GM12878 (cell line): ENCODE data around the gene DNAJB2. TPM values are rescaled to one million over a fixed set of nuclear protein-coding genes. Genes with fewer than 3 reads are reported as not detected.

Experiments
- ATAC-seq: fragments of 200-7000 bp; cut with Tn5 transposase; 3 replicates; pipeline ENCODE4 v1.9.1; 2020; ENCODE audit warnings: mild to moderate bottlenecking, moderate library complexity
- Bru-seq: library from RNA; stranded (reverse); fragments of 400-500 nt; gene quantifications from one replicate; lab custom pipeline; 2021; lab: Mats Ljungman, UMichigan
- BruChase-seq, 2 experiments: library from RNA; stranded (reverse); fragments of 400-500 nt; gene quantifications; one replicate each; lab custom pipeline; 2021; lab: Mats Ljungman, UMichigan
- BruUV-seq: library from RNA; stranded (reverse); fragments of 400-500 nt; replicated peaks from 2 replicates; lab custom pipeline; 2021; lab: Mats Ljungman, UMichigan
- CTCF ChIA-PET: fragments of 300-600 bp; sonication (Branson Sonifier 250); formaldehyde crosslinking; extraction: SDS; loops from one replicate; lab custom pipeline; 2021; ENCODE audit warnings: inconsistent platforms; lab: Yijun Ruan, JAX
- POLR2A ChIA-PET: fragments of 350-600 bp; formaldehyde crosslinking; extraction: SDS; loops from one replicate; lab custom pipeline; 2021; ENCODE audit warnings: inconsistent platforms; lab: Charles Lee
- RAD21 ChIA-PET: fragments of 300-600 bp; sonication (Branson Sonifier 250); formaldehyde crosslinking; loops from one replicate; lab custom pipeline; 2023; ENCODE audit warnings: antibody characterized with exemption; ENCODE audit not compliant: unreplicated experiment; lab: Charles Lee
- SMC1A ChIA-PET: fragments of 300-600 bp; sonication (Branson Sonifier 250); formaldehyde crosslinking; loops from one replicate; lab custom pipeline; 2023; ENCODE audit not compliant: unreplicated experiment, uncharacterized antibody; lab: Charles Lee
- DNase-seq: peaks from one replicate; pipeline ENCODE4 v3.0.0-alpha.2; 2011; ENCODE audit warnings: low read depth, low spot score
- FAIRE-seq: peaks from 3 replicates; lab custom pipeline; 2011; peaks lifted over from hg19 to GRCh38; lab: Jason Lieb, UNC
- H2AFZ ChIP-seq: 2 replicates; pipeline ENCODE4 v1.6.0; 2011; ENCODE audit warnings: low read depth, low read length, control low read depth; ENCODE audit not compliant: control insufficient read depth
- H3K27ac ChIP-seq: 2 replicates; pipeline ENCODE4 v1.5.1; 2011; ENCODE audit warnings: control low read depth; ENCODE audit not compliant: control insufficient read depth, insufficient read depth
- H3K27me3 ChIP-seq, 2 experiments: replicated peaks in 1 of 2; 2 replicates each; pipeline versions ENCODE4 v1.6.0 to v1.6.1; 2011; ENCODE audit warnings: low read length in 1 of 2; ENCODE audit not compliant: control insufficient read depth in 2 of 2, insufficient read depth in 2 of 2
- H3K36me3 ChIP-seq, 2 experiments: 2 replicates each; pipeline ENCODE4 v1.5.1; 2011; ENCODE audit warnings: low read length in 1 of 2; ENCODE audit not compliant: control insufficient read depth in 2 of 2, insufficient read depth in 2 of 2
- H3K4me1 ChIP-seq: 2 replicates; pipeline ENCODE4 v1.6.1; 2011; ENCODE audit warnings: mild to moderate bottlenecking, low read length, moderate library complexity, mixed read lengths; ENCODE audit not compliant: control insufficient read depth, insufficient read depth
- H3K4me2 ChIP-seq: 2 replicates; pipeline ENCODE4 v1.6.0; 2011; ENCODE audit warnings: control low read depth; ENCODE audit not compliant: control insufficient read depth, insufficient read depth
- H3K4me3 ChIP-seq: fragments of 200-600 bp; sonication (generic); 2 replicates; pipeline ENCODE4 v1.5.1; 2016
- H3K79me2 ChIP-seq: 2 replicates; pipeline ENCODE4 v1.6.0; 2011; ENCODE audit warnings: low read length; ENCODE audit not compliant: control insufficient read depth, insufficient read depth
- H3K9ac ChIP-seq: 2 replicates; pipeline ENCODE4 v1.8.0; 2011; ENCODE audit warnings: low read length, control low read depth, mixed read lengths; ENCODE audit not compliant: control insufficient read depth, insufficient read depth
- H3K9me3 ChIP-seq: replicated peaks from 3 replicates; pipeline ENCODE4 v1.5.1; 2011; ENCODE audit warnings: mild to moderate bottlenecking, low read length; ENCODE audit not compliant: control insufficient read depth, insufficient read depth
- H4K20me1 ChIP-seq: 2 replicates; pipeline ENCODE4 v1.6.0; 2011; ENCODE audit not compliant: control insufficient read depth, insufficient read depth
- BHLHE40 ChIP-seq, 2 experiments: fragments of 450-650 bp in 1 of 2; IDR thresholded peaks; 2 replicates each; pipeline ENCODE4 v1.6.1; 2011 to 2017; ENCODE audit warnings: low read depth in 2 of 2, borderline replicate concordance in 1 of 2, improper control_type of control experiment in 1 of 2, low read length in 1 of 2, mild to moderate bottlenecking in 1 of 2
- CEBPB ChIP-seq, 2 experiments: fragments of 150-350 bp in 1 of 2; IDR thresholded peaks; 2 replicates each; pipeline ENCODE4 v1.6.1; 2012 to 2014; ENCODE audit warnings: low read depth in 2 of 2, low read length in 2 of 2, borderline replicate concordance in 1 of 2, inconsistent platforms in 1 of 2
- EP300 ChIP-seq, 2 experiments: fragments of 150-350 bp in 1 of 2; IDR thresholded peaks; 2 replicates each; pipeline ENCODE4 v1.6.1; 2011 to 2012; ENCODE audit warnings: low read depth in 2 of 2, low read length in 2 of 2, borderline replicate concordance in 1 of 2, improper control_type of control experiment in 1 of 2, inconsistent platforms in 1 of 2; ENCODE audit not compliant: control insufficient read depth in 1 of 2
- EZH2 ChIP-seq: IDR thresholded peaks from 2 replicates; pipeline ENCODE4 v1.6.1; 2012; ENCODE audit warnings: low read depth, mild to moderate bottlenecking, control low read depth, inconsistent platforms, low read length, borderline replicate concordance; ENCODE audit not compliant: control insufficient read depth
- HDAC6 ChIP-seq: fragments of 200-600 bp; sonication (generic); IDR thresholded peaks from one replicate; pipeline ENCODE4 v1.8.0; 2017; ENCODE audit warnings: antibody characterized with exemption; ENCODE audit not compliant: unreplicated experiment
- KAT2A ChIP-seq: conservative IDR thresholded peaks from 2 replicates; pipeline ENCODE4 v1.6.1; 2011; ENCODE audit warnings: low read depth, low read length; ENCODE audit not compliant: control insufficient read depth
- NR2C2 ChIP-seq: IDR thresholded peaks from 2 replicates; pipeline ENCODE4 v1.6.1; 2011; ENCODE audit warnings: borderline replicate concordance, low read depth; ENCODE audit not compliant: control insufficient read depth, insufficient read length
- PML ChIP-seq: IDR thresholded peaks from 2 replicates; pipeline ENCODE4 v1.6.1; 2012; ENCODE audit warnings: low read length, inconsistent platforms
- POLR2AphosphoS5 ChIP-seq: IDR thresholded peaks from 2 replicates; pipeline ENCODE4 v1.6.1; 2011; ENCODE audit warnings: mild to moderate bottlenecking, low read length, inconsistent platforms
- RB1 ChIP-seq: fragments of 450-650 bp; formaldehyde crosslinking; IDR thresholded peaks from 2 replicates; pipeline ENCODE4 v1.6.1; 2017; ENCODE audit warnings: mild to moderate bottlenecking, borderline replicate concordance
- RBBP5 ChIP-seq: fragments of 200-600 bp; sonication (generic); conservative IDR thresholded peaks from 2 replicates; pipeline ENCODE4 v1.6.1; 2016
- RCOR1 ChIP-seq: conservative IDR thresholded peaks from 2 replicates; pipeline ENCODE4 v1.6.1; 2012; ENCODE audit warnings: low read depth, low read length, improper control_type of control experiment
- SUZ12 ChIP-seq: fragments of 200-600 bp; sonication (generic); IDR thresholded peaks from one replicate; pipeline ENCODE4 v1.6.1; 2018; ENCODE audit warnings: antibody characterized with exemption, mild to moderate bottlenecking; ENCODE audit not compliant: unreplicated experiment
- USF1 ChIP-seq: IDR thresholded peaks from 2 replicates; pipeline ENCODE4 v1.6.1; 2011; ENCODE audit warnings: borderline replicate concordance, low read depth, mild to moderate bottlenecking, moderate library complexity, mixed read lengths, low read length; ENCODE audit not compliant: insufficient read depth; ENCODE audit errors: extremely low read length
- ZBED1 ChIP-seq: IDR thresholded peaks from 2 replicates; pipeline ENCODE4 v1.6.1; 2016; ENCODE audit warnings: borderline replicate concordance
- ZNF24 ChIP-seq: fragments of 450-650 bp; IDR thresholded peaks from 2 replicates; pipeline ENCODE4 v1.6.1; 2017; ENCODE audit warnings: antibody characterized with exemption, mild to moderate bottlenecking
- ZSCAN29 ChIP-seq: fragments of 450-650 bp; IDR thresholded peaks from 2 replicates; pipeline ENCODE4 v1.6.1; 2017; ENCODE audit warnings: mild to moderate bottlenecking, moderate library complexity
- WGBS: methylation state at CpG from one replicate; pipeline ENCODE4 v1.1.6; 2016; ENCODE audit warnings: low lambda C conversion rate; ENCODE audit not compliant: insufficient replicate concordance, insufficient coverage; ENCODE audit errors: missing lambda C conversion rate; 5-methylcytosine and 5-hydroxymethylcytosine counted together
- in situ Hi-C: fragments of 300-500 bp; cut with MboI; formaldehyde crosslinking; loops from 9 replicates; pipeline ENCODE4 v1.14.3; 2018; ENCODE audit warnings: mixed read lengths
- intact Hi-C: fragments of 100-400 bp; cut with micrococcal nuclease; formaldehyde crosslinking; loops from one replicate; pipeline ENCODE4 v1.14.2; 2022; ENCODE audit not compliant: unreplicated experiment
- long read RNA-seq, 2 experiments: library from polyadenylated mRNA; unstranded; transcript quantifications; one replicate each; pipeline ENCODE4 v2.0.0, GENCODE V29; 2019 to 2020
- polyA minus RNA-seq, 3 experiments: library from RNA; depleted of rRNA, polyadenylated mRNA; stranded (reverse); fragments of >200 nt; gene quantifications; 2 replicates each; pipeline ENCODE4 v1.2.3, GENCODE V29; 2011
- polyA plus RNA-seq, 11 experiments: library from polyadenylated mRNA; depleted of rRNA in 4 of 11; unstranded in 6 of 11; stranded (reverse) in 5 of 11; fragments of >200 nt; fragmentation: Nextera tagmentation in 4 of 11; fragmentation: Illumina TruSeq in 1 of 11; extraction: Ambion mirVana in 4 of 11; extraction: Trizol in 1 of 11; gene quantifications; 1 replicate in 1 of 11; 2 replicates in 10 of 11; pipeline versions ENCODE4 v1.2.1 to v1.2.3, GENCODE V29; 2011 to 2016; ENCODE audit warnings: inconsistent platforms in 2 of 11, missing spikeins in 2 of 11, low read depth in 1 of 11
- total RNA-seq, 4 experiments: library from RNA; depleted of rRNA in 3 of 4; stranded (reverse); fragments of >200 nt in 3 of 4; fragmentation: Illumina TruSeq in 1 of 4; extraction: Trizol in 1 of 4; gene quantifications; 2 replicates each; pipeline versions ENCODE4 v1.2.1 to v1.2.3, GENCODE V29; 2013 to 2021

Gene DNAJB2
- 69.3 and 75.5 TPM in 2 replicates for total RNA-seq (2013; cell fraction: nucleolus; rRNA removed)
- total RNA-seq (2014; rRNA removed) (13.4 and 14.6 TPM in 2 replicates), total RNA-seq (2014; rRNA removed; fragmentation: Illumina TruSeq; extraction: Trizol) (9.0 and 11.7 TPM in 2 replicates), total RNA-seq (2021) (19.3 and 20.8 TPM in 2 replicates), polyA plus RNA-seq (2011; rRNA removed) (27.4 and 36.5 TPM in 2 replicates), polyA plus RNA-seq (2014; fragmentation: Illumina TruSeq; extraction: Trizol) (11.1 and 16.7 TPM in 2 replicates), polyA plus RNA-seq (2014; fragmentation: Nextera tagmentation; extraction: Ambion mirVana) (under 1 TPM; 0.26 to 0.90 TPM), polyA plus RNA-seq (2014; rRNA removed) (17.7 and 22.0 TPM in 2 replicates), polyA plus RNA-seq (2016; fragmentation: Nextera tagmentation; extraction: Ambion mirVana) (1 to 10 TPM; 5.4 to 5.5 TPM), polyA minus RNA-seq (2011; rRNA and poly(A)+ RNA removed) (21.0 and 29.5 TPM in 2 replicates), Bru-seq, nascent RNA (percentile 88 among the genes with signal in this experiment), BruChase-seq, experiment 1, labeled RNA remaining after a 6-hour chase (percentile 87 among the genes with signal in this experiment), BruChase-seq, experiment 2, labeled RNA remaining after a 2-hour chase (percentile 89 among the genes with signal in this experiment)
- polyA plus RNA-seq (2011; ENCODE audit: low read depth): 14.0 TPM
- 29.5 and 29.9 TPM in 2 replicates for polyA plus RNA-seq (2011; cell fraction: cytosol; rRNA removed)
- 96.0 and 138 TPM in 2 replicates for polyA plus RNA-seq (2011; cell fraction: nucleus; rRNA removed)
- polyA plus RNA-seq (2012): 33.8 and 36.8 TPM in 2 replicates
- polyA minus RNA-seq (2011; cell fraction: cytosol; rRNA and poly(A)+ RNA removed): 12.3 and 13.1 TPM in 2 replicates
- 35.7 and 47.4 TPM in 2 replicates for polyA minus RNA-seq (2011; cell fraction: nucleus; rRNA and poly(A)+ RNA removed)
- long read RNA-seq, experiment 1, partial matches to known transcripts: 0 of 1 reads
- long read RNA-seq, experiment 1, other reads (novel, unspliced or antisense): 0 of 1 reads
- long read RNA-seq, experiment 2, partial matches to known transcripts: 0 of 1 reads
- long read RNA-seq, experiment 2, other reads (novel, unspliced or antisense): 0 of 1 reads

GRCh38 chr2:219279151-219279915 is at the start of gene DNAJB2:
TSS of gene DNAJB2 (plus strand) at chr2:219279366. CDS start at chr2:219279834, 468 bp downstream.
- peak within 1 kb of the TSS; percentile 98 for H2AFZ ChIP-seq
- H3K79me2 ChIP-seq: peaks cover 6% of the 10 kb centered on the region
- no peaks in the 10 kb centered on the region for H4K20me1 ChIP-seq
- POLR2A ChIA-PET: interaction anchor here (0.5 to 7.0 kb wide), 10 partner anchors 12 to 385 kb away, joined by 3 to 160 read pairs (median 15); partner anchors contain the start of genes ANKZF1, ATG9A, CNPPD1 and DNPEP
- SMC1A ChIA-PET: interaction anchor here (0.6 to 8.8 kb wide), 9 partner anchors 14 to 145 kb away, joined by 3 to 98 read pairs (median 4); partner anchors contain the start of genes CNPPD1, GLB1L, NHEJ1 and STK16
- no TSS peak for BruUV-seq
- no peaks in the 10 kb centered on the region for H3K27me3 ChIP-seq
- RAD21 ChIA-PET: interaction anchor here (0.8 to 5.9 kb wide), 11 partner anchors 14 to 220 kb away, joined by 3 to 78 read pairs (median 11); partner anchors contain the start of genes CNPPD1, GLB1L, GMPPA and STK16
- DNase-seq (peak; percentile 89), FAIRE-seq (peak; percentile 98), ATAC-seq (peak; percentile 91)
- peak within 1 kb of the TSS; percentile 71 for H3K4me3 ChIP-seq
- H3K36me3 ChIP-seq: no peaks in the 10 kb centered on the region; a peak in 1 of 4 replicates
- CTCF ChIA-PET: interaction anchor here (0.5 to 13.5 kb wide), 14 partner anchors 14 to 249 kb away, joined by 3 to 257 read pairs (median 21); partner anchors contain the start of genes CNPPD1, DNPEP, GLB1L and SLC23A3
- peak within 1 kb of the TSS; percentile 90 for H3K27ac ChIP-seq
- in situ Hi-C loops: no loop called here
- H3K9me3 ChIP-seq: no peaks in the 10 kb centered on the region
- WGBS: 1% methylated on average over 59 of the region's 65 CpGs
- peak within 1 kb of the TSS; percentile 73 for H3K9ac ChIP-seq
- peak within 1 kb of the TSS; percentile 95 for H3K4me2 ChIP-seq
- intact Hi-C loops: loop anchor here (1.0 to 5.0 kb wide), 7 partner anchors 16 to 318 kb away; partner anchors contain the start of genes ANKZF1, ATG9A, CNPPD1 and NHEJ1
- peaks cover 26% of the 10 kb centered on the region for H3K4me1 ChIP-seq
- TF ChIP-seq EP300 (IDR thresholded peaks at IDR 0.05; ENCODE audit: borderline replicate concordance in 1 of 2, control insufficient read depth in 1 of 2, low read depth in 2 of 2, low read length in 2 of 2) (peak; percentile 72 to 83; a peak in 3 of 4 replicates), POLR2AphosphoS5 (peak; percentile 74; the same call in 1 of the 2 replicates), BHLHE40 (IDR thresholded peaks at IDR 0.05; ENCODE audit: borderline replicate concordance in 1 of 2, low read depth in 2 of 2, low read length in 1 of 2) (peak; percentile 58 to 88; a peak in 3 of 4 replicates), ZSCAN29 (0 out of 2 replicates have a peak, but pooled peaks have one; percentile 19), RBBP5 (no peak), RB1 (no peak; the same call in 1 of the 2 replicates), RCOR1 (no peak; the same call in 1 of the 2 replicates), NR2C2 (no peak), KAT2A (no peak), SUZ12 (no peak), ZBED1 (no peak), USF1 (no peak), EZH2 (no peak), PML (no peak), CEBPB (IDR thresholded peaks at IDR 0.05; ENCODE audit: borderline replicate concordance in 1 of 2, low read depth in 2 of 2, low read length in 2 of 2) (no peak), HDAC6 (no peak), ZNF24 (no peak)
